GM12891 (cell line): ENCODE data around the gene TALDO1.

Experiments
- PAX5 ChIP-seq: IDR thresholded peaks from 2 replicates; pipeline ENCODE4 v1.6.1; 2011; ENCODE audit warnings: low read length, moderate library complexity, mild to moderate bottlenecking; ENCODE audit not compliant: insufficient read depth, severe bottlenecking
- POLR2A ChIP-seq: IDR thresholded peaks from 2 replicates; pipeline ENCODE4 v1.6.1; 2011; ENCODE audit warnings: low read depth, low read length, control low read depth
- POLR2AphosphoS5 ChIP-seq: IDR thresholded peaks from 2 replicates; pipeline ENCODE4 v1.6.1; 2011; ENCODE audit warnings: low read depth, low read length, control low read depth

DNA sequence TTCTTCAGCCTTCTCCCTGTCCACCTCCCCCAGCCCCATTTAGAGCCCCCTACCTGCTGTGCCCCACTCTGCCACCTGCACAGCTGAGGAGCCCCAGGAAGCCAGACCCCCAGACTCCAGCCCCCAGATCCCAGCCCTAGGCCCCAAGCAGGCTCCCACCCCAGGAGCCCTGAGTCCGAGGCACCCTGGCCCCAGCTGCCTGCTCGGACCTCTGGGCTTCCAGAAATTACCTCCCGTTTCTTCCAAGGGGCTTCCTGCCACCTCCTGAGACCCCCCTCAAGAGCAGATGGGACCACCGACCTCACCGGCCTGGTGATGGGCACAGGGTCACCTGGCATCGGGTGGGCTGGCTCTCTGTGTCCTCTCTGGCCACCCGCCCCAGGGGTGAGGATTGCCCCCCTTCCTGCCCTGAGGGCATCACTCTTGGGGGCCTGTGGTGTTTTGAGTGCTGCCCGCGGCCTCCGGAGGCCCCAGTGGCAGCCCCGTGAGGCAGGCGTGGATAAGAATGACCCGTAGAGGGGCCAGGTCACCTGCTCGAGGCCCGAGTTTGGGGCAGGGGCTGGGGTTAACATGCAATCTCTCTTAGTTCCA lies 18.3 kb upstream of the TALDO1 start:
- no peak for TF ChIP-seq POLR2A
- no peak for TF ChIP-seq POLR2AphosphoS5
- no peak for TF ChIP-seq PAX5
